K562 (cell line): Measurements from ENCODE around the gene CACNA2D3.

Experiments
- RCOR1 ChIP-seq, 2 experiments: IDR thresholded peaks; 2 replicates each; pipeline ENCODE4 v1.6.1; 2012; ENCODE audit warnings: low read depth in 2 of 2, low read length in 2 of 2, borderline replicate concordance in 1 of 2, improper control_type of control experiment in 1 of 2
- TEAD2 ChIP-seq: fragments of 450-650 bp; IDR thresholded peaks from 2 replicates; pipeline ENCODE4 v1.6.1; 2016; ENCODE audit warnings: missing genetic modification characterization, control low read depth, missing compliant biosample characterization
- ZBTB1 ChIP-seq: sonication (generic); formaldehyde crosslinking; IDR thresholded peaks from 2 replicates; pipeline ENCODE4 v1.8.1; 2023; ENCODE audit warnings: missing genetic modification reagents, low read depth, mild to moderate bottlenecking, borderline replicate concordance
- TF ChIP-seq, protein P1 (sequence below), 3 experiments: IDR thresholded peaks in 2 of 3; conservative IDR thresholded peaks in 1 of 3; 2 replicates each; pipeline ENCODE4 v1.5.1; 2011 to 2012; ENCODE audit warnings: low read length in 3 of 3, mild to moderate bottlenecking in 3 of 3, control low read depth in 2 of 3, improper control_type of control experiment in 1 of 3, inconsistent platforms in 1 of 3, low read depth in 1 of 3, mixed read lengths in 1 of 3, moderate library complexity in 1 of 3; ENCODE audit not compliant: insufficient read depth in 2 of 3

DNA sequence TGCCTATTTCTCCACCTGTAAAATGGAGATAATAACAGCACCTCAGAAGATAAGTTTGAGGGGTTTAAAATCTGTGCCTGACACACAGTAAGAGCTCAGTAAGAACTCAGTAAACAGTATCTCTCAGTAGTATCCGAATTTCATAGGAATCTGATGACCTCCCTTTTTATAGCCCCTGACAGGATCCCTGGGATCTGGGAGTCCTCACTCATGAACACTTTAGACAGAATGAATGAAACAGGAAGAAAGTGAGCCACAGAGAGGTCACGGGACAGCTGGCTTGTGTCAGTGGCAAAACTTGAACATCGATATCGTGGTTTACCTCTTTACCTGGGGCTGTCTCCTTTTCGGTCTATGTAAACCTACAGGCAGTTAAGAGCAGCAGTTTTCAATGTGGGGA is 754.3 kb downstream of the CACNA2D3 start:
- TF ChIP-seq TEAD2 (tag) (no peak), ZBTB1 (CRISPR knock-in tag) (no peak), RCOR1 (IDR thresholded peaks at IDR 0.05; ENCODE audit: borderline replicate concordance in 1 of 2, low read depth in 2 of 2, low read length in 2 of 2) (no peak)
- TF ChIP-seq, protein P1, sequence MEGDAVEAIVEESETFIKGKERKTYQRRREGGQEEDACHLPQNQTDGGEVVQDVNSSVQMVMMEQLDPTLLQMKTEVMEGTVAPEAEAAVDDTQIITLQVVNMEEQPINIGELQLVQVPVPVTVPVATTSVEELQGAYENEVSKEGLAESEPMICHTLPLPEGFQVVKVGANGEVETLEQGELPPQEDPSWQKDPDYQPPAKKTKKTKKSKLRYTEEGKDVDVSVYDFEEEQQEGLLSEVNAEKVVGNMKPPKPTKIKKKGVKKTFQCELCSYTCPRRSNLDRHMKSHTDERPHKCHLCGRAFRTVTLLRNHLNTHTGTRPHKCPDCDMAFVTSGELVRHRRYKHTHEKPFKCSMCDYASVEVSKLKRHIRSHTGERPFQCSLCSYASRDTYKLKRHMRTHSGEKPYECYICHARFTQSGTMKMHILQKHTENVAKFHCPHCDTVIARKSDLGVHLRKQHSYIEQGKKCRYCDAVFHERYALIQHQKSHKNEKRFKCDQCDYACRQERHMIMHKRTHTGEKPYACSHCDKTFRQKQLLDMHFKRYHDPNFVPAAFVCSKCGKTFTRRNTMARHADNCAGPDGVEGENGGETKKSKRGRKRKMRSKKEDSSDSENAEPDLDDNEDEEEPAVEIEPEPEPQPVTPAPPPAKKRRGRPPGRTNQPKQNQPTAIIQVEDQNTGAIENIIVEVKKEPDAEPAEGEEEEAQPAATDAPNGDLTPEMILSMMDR (IDR thresholded peaks at IDR 0.05 in 2 of 3, conservative IDR thresholded peaks at IDR 0.05 in 1 of 3; ENCODE audit: insufficient read depth in 2 of 3, low read depth in 1 of 3, low read length in 3 of 3): no peak
